Inferior parietal cortex (tissue), 1 donor: ENCODE data around the gene GORASP2.
"Not testable (repeated sequence)": the region's sequence is repeated elsewhere in the genome, so short reads cannot be mapped to it uniquely, and the experiment has no call there.

Source experiments
- DNase-seq: peaks from one replicate; pipeline ENCODE4 v3.0.0-alpha.2; 2016; ENCODE audit errors: extremely low spot score

Gene GORASP2

DNA sequence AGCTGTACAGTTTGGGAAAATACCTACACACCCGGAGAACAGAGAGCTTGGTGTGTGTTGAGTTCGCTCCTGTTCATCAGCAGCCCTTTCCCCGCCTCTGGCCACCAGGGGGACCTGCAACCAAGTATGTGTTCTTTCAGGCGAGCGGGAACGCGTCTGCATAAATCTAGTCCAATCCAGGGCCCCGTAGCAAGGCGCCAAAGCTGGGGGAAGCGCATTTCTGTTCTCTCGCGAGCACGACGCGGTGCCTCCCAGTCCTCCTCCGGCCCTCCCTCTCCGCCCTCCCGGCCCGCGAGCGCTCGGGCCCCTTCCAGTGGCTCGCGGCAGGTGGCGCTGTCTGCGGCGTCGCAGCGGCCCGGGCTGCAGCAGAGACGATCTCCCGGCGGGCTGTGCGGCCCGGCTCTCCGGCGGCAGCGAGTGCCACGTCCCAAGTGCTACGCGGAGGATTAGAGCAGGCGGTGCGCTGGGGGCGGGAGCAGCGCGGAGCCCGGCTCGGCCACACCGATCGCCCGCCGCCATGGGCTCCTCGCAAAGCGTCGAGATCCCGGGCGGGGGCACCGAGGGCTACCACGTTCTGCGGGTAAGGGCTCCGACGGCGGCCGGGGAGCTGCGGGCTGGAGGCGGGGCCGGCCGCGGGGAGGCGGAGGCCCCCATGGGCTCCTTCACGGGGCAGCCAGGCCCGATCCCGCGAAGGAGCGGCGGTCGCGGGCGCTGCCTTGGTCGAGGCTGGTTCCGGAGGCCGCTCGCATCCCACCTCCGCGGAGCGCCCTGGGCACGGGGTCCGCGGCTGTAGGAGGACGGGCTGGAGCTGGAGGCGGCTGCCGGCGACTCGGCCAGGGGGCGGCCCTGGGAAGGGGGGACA lies at the start of gene GORASP2:
Gene GORASP2, plus strand, starts transcription at position 430 of the 862 bp plus-strand sequence. Its CDS starts 88 bp downstream, at position 518.
- DNase-seq, result peak; percentile 97

DNA sequence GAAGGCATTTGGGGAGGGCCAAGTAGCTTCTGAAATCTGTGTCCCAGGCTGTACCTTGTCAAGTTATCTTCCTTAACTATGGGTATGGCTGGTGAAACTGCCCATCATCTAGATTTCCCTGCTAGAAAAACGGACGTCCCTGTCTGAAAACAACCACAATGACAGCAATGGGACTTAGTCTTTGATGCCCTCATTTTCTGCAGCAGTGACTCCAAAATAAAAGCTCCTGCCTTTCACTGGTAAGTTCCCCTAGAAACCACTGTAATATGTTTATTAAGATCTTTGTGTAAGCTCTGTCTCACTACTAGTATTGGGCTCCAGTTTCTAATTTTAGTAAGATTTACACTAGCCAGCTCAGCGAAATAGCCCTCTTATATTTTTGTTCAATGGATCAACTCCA lies 47.2 kb upstream of the GORASP2 start:
- no peak for DNase-seq

- no peak for DNase-seq
These were observed 46.3 kb upstream of the GORASP2 start for GRCh38 chr2:170882758-170883157.

DNA sequence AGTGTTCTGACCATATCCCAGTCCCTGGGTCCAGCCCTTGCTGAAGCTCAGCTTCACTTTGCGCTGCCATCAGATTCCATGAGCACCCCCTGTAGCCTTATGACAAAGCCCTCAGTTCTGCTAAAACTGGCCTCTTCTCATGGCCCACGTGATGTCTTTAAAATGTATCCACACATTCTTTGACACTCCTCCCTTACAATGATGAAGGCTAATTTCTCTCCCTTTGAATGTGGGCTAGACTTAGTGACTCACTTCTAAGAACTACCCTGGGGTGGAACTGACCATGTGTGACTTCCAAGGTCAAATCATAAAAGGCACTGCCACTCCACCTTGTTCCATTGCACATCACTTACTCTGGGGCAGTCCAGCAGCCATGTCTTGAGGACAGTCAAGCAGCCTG lies 45.4 kb upstream of the GORASP2 start:
- DNase-seq, result no peak

DNA sequence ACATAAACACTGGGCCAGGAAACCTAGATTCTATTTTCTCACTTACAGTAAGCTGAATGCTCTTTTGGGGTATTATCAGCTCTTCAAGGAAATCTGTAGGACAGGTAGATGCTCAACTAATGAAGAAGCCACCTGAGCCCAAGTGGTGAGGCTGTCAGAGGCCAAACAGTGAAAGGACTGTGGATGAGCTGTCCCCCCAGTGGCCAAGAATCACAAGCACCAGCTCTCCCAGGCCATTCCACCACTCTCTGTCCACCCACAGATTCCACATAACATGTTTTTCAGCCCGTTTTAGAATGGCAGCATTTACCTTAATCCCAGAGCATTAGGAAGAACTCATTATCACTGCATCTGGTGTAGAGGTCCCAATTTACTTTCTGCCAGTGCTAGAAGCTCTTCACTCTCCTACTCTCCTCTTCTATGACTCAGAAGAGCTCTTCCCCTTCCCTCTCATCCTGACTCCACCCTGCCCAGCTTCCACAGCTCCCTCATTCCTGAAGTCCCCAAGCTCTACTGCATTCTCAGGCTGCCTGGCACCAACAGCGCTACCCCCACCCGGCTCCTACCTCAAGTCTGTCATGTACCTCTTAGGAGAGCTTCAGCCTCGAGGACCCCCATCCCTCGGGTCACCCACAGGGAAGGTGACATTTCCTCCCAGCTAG lies 43.8 kb upstream of the GORASP2 start:
- no peak for DNase-seq

GRCh38 chr2:170886386-170886785 lies 42.7 kb upstream of the GORASP2 start:
- no peak for DNase-seq

- DNase-seq, result no peak
These were observed 41.6 kb upstream of the GORASP2 start for GRCh38 chr2:170887496-170887895.

DNA sequence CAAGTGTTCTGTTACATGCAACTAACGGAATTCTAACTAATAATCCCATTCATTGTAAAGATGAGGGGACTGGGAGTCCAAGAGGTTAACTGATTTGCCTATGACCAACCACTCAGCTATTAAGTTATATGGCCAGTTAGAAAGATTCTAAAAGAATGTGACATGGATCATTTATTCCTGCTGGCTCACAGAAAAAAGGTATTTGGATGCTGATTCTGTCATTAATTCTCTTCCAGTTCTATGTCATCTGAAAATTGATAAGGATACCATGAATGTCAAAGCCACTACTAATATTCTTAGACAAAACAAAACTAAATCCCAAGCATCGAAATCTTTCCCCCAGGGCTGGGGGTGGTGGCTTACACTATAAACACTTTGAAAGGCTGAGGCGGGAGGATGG lies 41.2 kb upstream of the GORASP2 start:
- no peak for DNase-seq

DNA sequence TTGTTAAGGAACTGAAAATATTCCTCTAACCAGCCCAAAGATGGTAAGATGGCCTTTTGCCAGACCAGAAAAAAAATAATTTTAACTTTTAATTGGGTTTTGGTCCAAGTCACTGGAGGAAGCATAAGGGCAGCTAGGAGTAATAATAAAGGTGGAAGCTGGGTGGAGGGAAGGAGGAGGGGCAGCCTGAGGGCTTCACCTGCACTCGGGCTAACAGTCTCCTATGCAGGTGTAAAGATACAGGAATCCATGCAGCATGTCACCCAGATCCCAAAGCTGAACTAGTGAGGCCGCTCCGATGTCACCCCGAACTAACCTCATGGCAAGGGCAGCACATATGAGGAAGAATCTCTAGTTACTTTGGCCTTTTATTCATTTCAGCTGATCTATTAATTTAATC lies 37.2 kb upstream of the GORASP2 start:
- DNase-seq, result no peak

DNA sequence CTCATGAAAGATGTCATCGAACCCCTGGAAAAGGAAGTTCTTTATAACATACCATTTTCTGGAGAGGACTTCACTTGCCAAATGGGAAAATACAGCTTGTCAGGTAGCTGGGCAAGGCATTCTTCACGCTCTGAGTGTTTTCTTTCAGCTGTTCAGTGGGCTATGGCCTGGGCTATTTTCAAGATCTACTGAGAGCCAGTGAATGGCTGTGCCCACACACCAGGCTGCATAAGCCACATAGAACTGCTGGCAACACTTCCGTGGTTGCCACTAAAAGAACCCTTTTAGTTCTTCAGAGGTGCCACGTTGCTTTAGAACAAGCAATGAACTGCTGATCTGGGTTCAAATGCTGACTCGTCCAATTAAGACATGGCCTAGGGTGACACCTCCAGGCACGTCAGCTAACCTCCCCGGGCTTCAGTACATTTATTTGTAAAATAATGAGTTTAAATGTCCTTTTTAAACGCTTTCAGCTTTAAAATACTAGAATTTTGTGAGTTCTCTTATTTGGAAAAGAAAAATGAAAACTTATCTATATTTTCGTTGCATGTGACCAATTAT lies 36.6 kb upstream of the GORASP2 start:
- no peak for DNase-seq

GRCh38 chr2:170895023-170895757 lies 33.9 kb upstream of the GORASP2 start:
- DNase-seq, result no peak

- DNase-seq, result no peak
These were observed 32.4 kb upstream of the GORASP2 start for GRCh38 chr2:170896622-170897021.

GRCh38 chr2:170897108-170897507 lies 31.9 kb upstream of the GORASP2 start:
- no peak for DNase-seq

- no peak for DNase-seq
These were observed 23.2 kb upstream of the GORASP2 start for GRCh38 chr2:170905864-170906263.

DNA sequence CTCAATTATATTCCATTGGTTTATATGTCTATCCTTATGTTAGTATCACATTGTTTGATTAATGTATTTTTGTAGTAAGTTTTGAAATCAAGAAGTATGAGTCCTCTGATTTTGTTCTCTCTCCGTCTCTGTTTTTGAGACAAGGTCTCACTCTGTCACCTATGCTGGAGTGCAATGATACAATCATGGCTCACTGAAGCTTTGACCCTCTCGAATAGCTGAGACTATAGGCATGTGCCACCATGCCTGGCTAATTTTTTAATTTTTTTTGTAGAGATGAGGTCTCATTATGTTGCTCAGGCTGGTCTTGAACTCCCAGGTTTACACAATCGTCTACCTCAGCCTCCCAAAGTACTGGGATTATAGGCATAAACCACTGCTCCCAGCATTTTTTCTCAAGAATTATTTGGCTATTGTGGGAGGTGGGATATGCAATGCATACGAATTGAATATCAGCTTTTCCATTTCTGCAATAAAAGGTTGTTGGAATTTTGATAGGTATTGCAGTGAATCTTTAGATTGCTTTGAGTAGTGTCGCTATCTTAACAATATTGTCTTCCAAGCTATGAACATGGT lies 17.7 kb upstream of the GORASP2 start:
- no peak for DNase-seq

DNA sequence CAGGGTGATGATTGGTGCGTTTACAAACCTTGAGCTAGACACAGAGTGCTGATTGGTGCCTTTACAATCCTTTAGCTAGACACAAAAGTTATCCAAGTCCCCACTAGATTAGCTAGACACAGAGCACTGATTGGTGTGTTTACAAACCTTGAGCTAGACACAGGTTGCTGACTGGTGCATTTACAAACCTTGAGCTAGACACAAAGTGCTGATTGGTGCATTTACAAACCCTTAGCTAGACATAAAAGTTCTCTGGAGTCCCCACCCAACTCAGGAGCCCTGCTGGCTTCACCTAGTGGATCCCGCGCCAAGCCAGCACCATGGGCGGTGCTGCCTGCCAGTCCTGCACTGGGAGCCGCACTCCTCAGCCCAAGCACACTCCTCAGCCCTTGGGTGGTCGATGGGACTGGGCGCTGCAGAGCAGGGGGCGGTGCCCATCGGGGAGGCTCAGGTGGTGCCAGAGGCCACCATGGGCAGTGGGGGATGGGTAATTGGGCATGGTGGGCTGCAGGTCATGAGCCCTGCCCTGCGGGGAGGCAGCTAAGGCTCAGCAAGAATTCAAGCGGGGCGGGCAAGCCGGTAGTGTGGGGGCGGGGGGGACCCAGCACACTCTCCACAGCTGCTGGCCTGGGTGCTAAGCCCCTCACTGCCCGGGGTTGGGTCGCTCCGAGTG lies 13.9 kb upstream of the GORASP2 start:
- DNase-seq, result not testable (repeated sequence)

DNA sequence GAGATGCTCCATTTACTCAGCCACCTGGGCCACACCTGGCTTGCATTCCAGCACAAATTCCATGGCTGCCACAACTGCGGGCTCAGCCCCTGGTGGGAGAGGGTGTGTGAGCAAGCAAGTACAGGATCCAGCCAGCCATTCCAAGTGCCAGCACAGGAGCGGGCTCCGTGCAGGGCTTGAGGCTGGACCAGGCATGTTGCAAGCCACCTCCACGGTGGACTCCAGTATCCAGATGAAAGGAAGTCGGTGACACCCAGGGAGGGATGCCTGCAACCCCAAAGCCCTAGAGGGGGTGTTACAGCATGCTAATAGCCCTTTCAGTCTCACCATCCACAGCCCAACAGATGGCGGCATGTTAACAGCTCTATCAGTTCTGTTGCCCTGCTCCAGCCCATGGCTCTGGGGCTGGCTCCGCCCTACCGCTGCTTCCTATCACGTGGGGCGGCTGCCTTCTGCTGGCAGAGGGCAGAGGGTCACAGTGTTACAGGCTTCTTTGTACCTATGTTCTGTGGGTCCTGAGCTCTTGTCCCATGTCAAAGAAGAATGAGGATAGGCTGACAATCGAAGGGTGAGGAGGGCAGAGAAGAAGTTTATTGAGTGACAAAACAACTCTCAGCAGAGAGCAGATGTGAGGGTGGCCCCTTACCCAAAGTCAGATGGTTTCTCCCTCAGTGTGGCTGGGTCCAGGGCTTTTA lies 11.7 kb upstream of the GORASP2 start:
- DNase-seq, result no peak

GRCh38 chr2:170917957-170918356 lies 11.1 kb upstream of the GORASP2 start:
- DNase-seq, result no peak

DNA sequence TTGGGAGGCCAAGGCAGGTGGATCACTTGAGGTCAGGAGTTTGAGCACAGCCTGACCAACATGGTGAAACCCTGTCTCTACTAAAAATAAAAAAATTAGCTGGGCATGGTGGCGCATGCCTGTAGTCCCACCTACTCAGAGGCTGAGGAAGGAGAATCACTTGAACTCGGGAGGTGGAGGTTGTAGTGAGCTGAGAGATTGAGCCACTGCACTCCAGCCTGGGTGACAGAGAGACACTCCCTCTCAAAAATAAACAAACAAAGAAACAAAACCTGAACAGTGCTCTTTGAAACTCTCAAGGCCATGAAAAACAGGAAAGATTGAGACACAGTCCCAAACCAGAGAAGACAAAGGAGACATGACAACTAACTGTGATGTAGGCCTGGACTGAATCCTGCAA lies 7.2 kb upstream of the GORASP2 start:
- DNase-seq, result not testable (repeated sequence)

DNA sequence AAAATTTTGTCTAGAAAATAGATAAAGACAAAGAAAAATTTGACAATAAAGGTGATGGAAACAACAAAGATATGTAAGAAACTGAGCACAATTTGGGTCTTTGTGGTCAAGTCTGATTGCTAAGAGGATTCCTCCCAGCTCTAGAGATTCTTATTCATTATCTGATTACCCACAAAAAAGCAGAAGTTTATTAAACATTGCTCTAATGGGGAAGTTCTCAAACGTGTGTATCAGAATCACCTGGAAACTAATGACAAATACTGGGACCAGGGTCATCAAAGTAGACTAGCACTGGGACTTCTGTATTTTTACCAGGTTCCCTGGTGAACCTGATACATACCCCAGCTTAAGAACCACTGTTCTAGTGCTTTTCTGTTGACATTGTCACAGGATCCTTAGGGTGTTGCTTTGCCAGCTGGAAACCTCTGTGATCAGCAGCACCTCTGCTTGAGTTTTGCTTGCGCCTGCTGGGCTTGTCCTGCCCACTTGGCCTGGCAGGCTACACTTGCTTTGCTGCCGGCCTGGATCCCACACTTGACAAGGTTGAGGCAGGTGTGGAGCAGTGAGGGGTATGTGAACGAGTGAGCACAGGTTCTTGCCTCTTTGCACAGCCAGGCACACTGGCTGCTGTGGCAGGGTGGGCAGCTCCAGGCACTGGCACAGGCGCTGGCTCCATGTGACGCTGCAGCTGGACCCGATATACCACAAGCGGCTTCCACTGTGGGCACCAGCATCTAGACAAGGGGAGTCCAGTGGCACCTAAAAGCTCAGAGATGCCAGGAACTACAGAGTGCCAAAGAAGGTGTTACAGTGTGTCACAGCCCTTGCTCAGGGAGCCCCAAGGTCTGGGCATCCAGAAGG lies 6.2 kb upstream of the GORASP2 start:
- no peak for DNase-seq
